Skeletal muscle satellite cell (primary cell): Measurements from ENCODE around the gene DAPK1.
"Not testable (repeated sequence)": the region's sequence is repeated elsewhere in the genome, so short reads cannot be mapped to it uniquely, and the experiment has no call there.

Source experiments
- H3K27me3 ChIP-seq: 2 replicates; pipeline ENCODE4 v1.7.0; 2013; ENCODE audit warnings: low read length; ENCODE audit not compliant: control insufficient read depth, insufficient read depth
- H3K36me3 ChIP-seq: 2 replicates; pipeline ENCODE4 v1.7.0; 2013; ENCODE audit warnings: mild to moderate bottlenecking, control low read depth, low read length; ENCODE audit not compliant: insufficient read depth
- H3K4me1 ChIP-seq: 2 replicates; pipeline ENCODE4 v1.7.0; 2013; ENCODE audit warnings: low read length; ENCODE audit not compliant: control insufficient read depth, insufficient read depth
- H3K4me2 ChIP-seq: 2 replicates; pipeline ENCODE4 v1.7.0; 2013; ENCODE audit warnings: mild to moderate bottlenecking, low read length
- H3K4me3 ChIP-seq: 2 replicates; pipeline ENCODE4 v1.7.0; 2013; ENCODE audit warnings: low read length
- H3K9ac ChIP-seq: 2 replicates; pipeline ENCODE4 v1.7.0; 2013; ENCODE audit warnings: mild to moderate bottlenecking, low read depth, low read length, moderate library complexity
- H3K9me3 ChIP-seq: replicated peaks from 2 replicates; pipeline ENCODE4 v1.7.0; 2013; ENCODE audit warnings: mild to moderate bottlenecking, control low read depth, low read length

DAPK1 gene

DNA sequence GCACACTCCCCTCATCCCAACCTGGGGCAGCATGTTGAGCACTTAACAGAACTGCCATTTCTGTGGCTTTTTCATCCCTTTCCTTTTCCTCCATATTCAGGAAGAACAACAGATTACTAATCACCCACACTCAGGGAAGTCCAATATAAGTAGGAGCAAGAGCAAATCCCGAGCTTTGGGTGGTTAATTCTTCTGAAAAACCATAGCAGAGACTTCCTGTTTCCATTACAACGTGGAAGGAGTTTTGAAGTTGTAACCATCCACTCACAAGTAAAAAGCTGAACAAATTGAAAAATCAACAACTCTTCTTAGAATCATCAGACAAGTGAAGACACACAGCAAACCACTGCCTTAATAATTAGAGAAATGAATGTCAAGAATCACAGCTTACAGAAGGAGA is 236.4 kb downstream of the DAPK1 start:
- peaks cover 4% of the 10 kb centered on the region for H3K4me1 ChIP-seq
- H3K27me3 ChIP-seq = no peaks in the 10 kb centered on the region
- H3K36me3 ChIP-seq = peaks cover 33% of the 10 kb centered on the region
- no peaks in the 10 kb centered on the region for H3K9me3 ChIP-seq
- no peak overlapping the region for H3K4me2 ChIP-seq
- no peak overlapping the region for H3K4me3 ChIP-seq
- H3K9ac ChIP-seq = no peak overlapping the region

GRCh38 chr9:87739546-87739945 is 241.9 kb downstream of the DAPK1 start:
- H3K9me3 ChIP-seq = peaks cover 7% of the 10 kb centered on the region
- no peak overlapping the region for H3K4me3 ChIP-seq
- no peaks in the 10 kb centered on the region for H3K27me3 ChIP-seq
- no peaks in the 10 kb centered on the region for H3K4me1 ChIP-seq
- no peaks in the 10 kb centered on the region for H3K36me3 ChIP-seq
- no peak overlapping the region for H3K4me2 ChIP-seq
- no peak overlapping the region for H3K9ac ChIP-seq

DNA sequence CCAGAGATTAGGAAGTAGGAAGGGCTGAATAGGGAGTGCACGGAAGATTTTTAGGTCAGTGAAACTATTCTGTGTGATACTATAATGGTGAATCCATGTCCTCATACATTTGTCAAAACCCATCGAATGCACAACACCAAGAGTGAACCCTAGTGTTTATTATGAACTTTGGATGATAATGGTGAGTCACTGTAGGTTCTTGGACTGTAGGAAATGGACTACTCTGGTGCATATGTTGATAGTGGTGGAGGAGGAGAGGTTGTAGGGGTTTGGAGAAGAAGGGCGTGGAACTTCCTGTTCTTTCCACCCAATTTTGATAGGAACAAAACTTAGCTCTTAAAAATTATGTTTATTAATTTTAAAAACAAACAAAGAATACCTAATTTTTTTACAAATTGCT is 242.5 kb downstream of the DAPK1 start:
- H3K4me1 ChIP-seq = no peaks in the 10 kb centered on the region
- no peak overlapping the region for H3K4me3 ChIP-seq
- H3K9ac ChIP-seq = no peak overlapping the region
- no peaks in the 10 kb centered on the region for H3K27me3 ChIP-seq
- H3K36me3 ChIP-seq = no peaks in the 10 kb centered on the region
- H3K9me3 ChIP-seq = peaks cover 7% of the 10 kb centered on the region
- no peak overlapping the region for H3K4me2 ChIP-seq

DNA sequence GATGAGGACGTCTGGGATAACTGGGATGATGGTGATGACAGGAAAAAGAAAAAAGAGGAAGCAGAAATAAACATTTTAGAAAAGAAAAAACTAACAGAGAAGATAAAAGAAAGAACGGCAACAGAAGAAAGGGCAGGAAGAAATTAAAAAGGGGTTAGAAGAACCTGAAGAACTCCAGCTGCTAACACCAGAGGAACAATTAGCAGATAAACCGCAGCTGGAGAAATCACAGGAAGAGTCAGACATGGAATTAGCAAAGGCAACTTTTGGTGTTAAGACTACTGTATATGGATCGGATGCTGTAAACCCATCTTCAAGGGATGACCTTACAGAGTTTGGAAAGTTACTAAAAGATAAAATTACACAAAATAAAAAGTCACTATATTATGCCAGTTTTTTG is 243.7 kb downstream of the DAPK1 start:
- H3K9ac ChIP-seq = no peak overlapping the region
- peaks cover 7% of the 10 kb centered on the region for H3K9me3 ChIP-seq
- no peaks in the 10 kb centered on the region for H3K36me3 ChIP-seq
- no peak overlapping the region for H3K4me3 ChIP-seq
- H3K4me1 ChIP-seq = no peaks in the 10 kb centered on the region
- H3K4me2 ChIP-seq = no peak overlapping the region
- H3K27me3 ChIP-seq = no peaks in the 10 kb centered on the region

GRCh38 chr9:87741891-87742290 is 244.2 kb downstream of the DAPK1 start:
- H3K4me1 ChIP-seq = no peaks in the 10 kb centered on the region
- H3K4me3 ChIP-seq = no peak overlapping the region
- no peak overlapping the region for H3K9ac ChIP-seq
- no peaks in the 10 kb centered on the region for H3K36me3 ChIP-seq
- H3K9me3 ChIP-seq = peaks cover 7% of the 10 kb centered on the region
- H3K4me2 ChIP-seq = no peak overlapping the region
- H3K27me3 ChIP-seq = no peaks in the 10 kb centered on the region

DNA sequence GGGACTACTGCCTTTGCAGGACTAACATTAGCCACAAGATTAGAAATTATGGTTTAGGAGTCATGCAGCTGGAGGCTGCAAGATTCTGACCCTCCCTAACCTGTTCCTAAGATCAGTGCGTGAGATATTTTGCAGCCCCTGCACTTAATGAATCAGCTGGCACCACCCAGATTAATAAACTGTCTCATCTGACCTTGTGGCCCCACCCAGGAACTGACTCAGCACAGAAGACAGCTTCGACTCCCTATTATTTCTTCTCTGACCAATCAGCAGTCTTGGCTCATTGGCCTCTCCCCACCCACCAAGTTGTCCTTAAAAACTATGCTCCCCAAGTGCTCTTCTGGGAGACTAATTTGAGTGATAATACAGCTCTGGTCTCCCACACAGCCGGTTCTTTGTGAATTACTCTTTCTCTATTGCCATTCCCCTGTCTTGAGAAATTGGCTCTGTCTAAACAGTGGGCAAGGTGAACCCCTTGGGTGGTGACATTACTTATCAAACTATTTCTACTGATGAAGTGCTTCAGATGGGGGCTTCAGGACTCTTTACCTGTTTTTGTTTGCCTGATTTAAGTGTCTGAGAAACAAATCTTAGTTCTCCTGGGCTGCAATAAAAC is 245.3 kb downstream of the DAPK1 start:
- peaks cover 7% of the 10 kb centered on the region for H3K9me3 ChIP-seq
- no peak overlapping the region for H3K9ac ChIP-seq
- H3K4me1 ChIP-seq = no peaks in the 10 kb centered on the region
- no peak overlapping the region for H3K4me2 ChIP-seq
- H3K36me3 ChIP-seq = no peaks in the 10 kb centered on the region
- no peak overlapping the region for H3K4me3 ChIP-seq
- no peaks in the 10 kb centered on the region for H3K27me3 ChIP-seq

- H3K9ac ChIP-seq, H3K27me3 ChIP-seq, H3K4me2 ChIP-seq, H3K9me3 ChIP-seq, H3K4me3 ChIP-seq, H3K4me1 ChIP-seq, H3K36me3 ChIP-seq: not testable (repeated sequence)
Measured at GRCh38 chr9:87744247-87744646, 246.6 kb downstream of the DAPK1 start.

DNA sequence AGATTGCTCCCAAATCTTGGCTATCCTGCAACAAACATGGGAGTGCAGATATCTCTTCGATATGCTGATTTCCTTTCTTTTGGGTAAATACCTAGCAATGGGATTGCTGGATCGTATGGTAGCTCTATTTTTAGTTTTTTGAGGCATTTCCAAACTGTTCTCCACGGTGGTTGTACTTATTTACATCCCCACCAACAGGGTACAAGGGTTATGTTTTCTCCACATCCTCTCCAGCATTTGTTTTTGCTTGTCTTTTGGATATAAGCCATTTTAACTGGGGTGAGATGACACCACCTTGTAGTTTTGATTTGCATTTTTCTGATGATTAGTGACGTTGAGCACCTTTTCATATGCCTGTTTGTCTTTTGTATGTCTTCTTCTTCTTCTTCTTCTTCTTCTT is 248.5 kb downstream of the DAPK1 start:
- H3K4me2 ChIP-seq = no peak overlapping the region
- H3K36me3 ChIP-seq = no peaks in the 10 kb centered on the region
- peaks cover 7% of the 10 kb centered on the region for H3K9me3 ChIP-seq
- no peak overlapping the region for H3K4me3 ChIP-seq
- H3K4me1 ChIP-seq = no peaks in the 10 kb centered on the region
- peaks cover 7% of the 10 kb centered on the region for H3K27me3 ChIP-seq
- H3K9ac ChIP-seq = no peak overlapping the region

DNA sequence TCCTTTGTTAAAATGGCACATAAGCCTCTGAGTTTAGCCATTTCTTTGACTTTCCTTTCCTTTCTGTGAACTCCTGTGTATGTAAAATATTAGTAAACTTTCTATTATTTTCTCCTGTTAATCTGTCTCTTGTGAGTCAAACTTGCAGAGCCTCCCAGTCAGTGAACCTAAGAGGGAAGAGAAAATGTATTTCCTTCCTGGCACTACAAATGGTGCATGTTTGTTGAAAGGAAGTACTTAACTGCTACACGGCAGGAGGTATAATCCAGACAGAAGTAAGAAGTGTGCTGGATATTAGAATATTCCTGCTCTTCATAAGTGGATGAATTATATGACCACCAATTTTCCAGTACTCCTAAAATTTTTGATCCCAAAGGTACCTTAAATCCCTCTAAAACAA is 251.2 kb downstream of the DAPK1 start:
- no peaks in the 10 kb centered on the region for H3K4me1 ChIP-seq
- H3K9me3 ChIP-seq = no peaks in the 10 kb centered on the region
- H3K4me3 ChIP-seq = no peak overlapping the region
- no peak overlapping the region for H3K9ac ChIP-seq
- no peaks in the 10 kb centered on the region for H3K36me3 ChIP-seq
- peaks cover 7% of the 10 kb centered on the region for H3K27me3 ChIP-seq
- H3K4me2 ChIP-seq = no peak overlapping the region

GRCh38 chr9:87749335-87750035 is 251.8 kb downstream of the DAPK1 start:
- peaks cover 7% of the 10 kb centered on the region for H3K27me3 ChIP-seq
- no peaks in the 10 kb centered on the region for H3K9me3 ChIP-seq
- no peak overlapping the region for H3K4me2 ChIP-seq
- H3K4me3 ChIP-seq = no peak overlapping the region
- no peaks in the 10 kb centered on the region for H3K4me1 ChIP-seq
- H3K36me3 ChIP-seq = no peaks in the 10 kb centered on the region
- H3K9ac ChIP-seq = no peak overlapping the region

GRCh38 chr9:87750726-87751125 is 253.1 kb downstream of the DAPK1 start:
- no peaks in the 10 kb centered on the region for H3K4me1 ChIP-seq
- no peaks in the 10 kb centered on the region for H3K36me3 ChIP-seq
- peaks cover 7% of the 10 kb centered on the region for H3K27me3 ChIP-seq
- H3K4me2 ChIP-seq = no peak overlapping the region
- no peak overlapping the region for H3K9ac ChIP-seq
- H3K9me3 ChIP-seq = no peaks in the 10 kb centered on the region
- no peak overlapping the region for H3K4me3 ChIP-seq

DNA sequence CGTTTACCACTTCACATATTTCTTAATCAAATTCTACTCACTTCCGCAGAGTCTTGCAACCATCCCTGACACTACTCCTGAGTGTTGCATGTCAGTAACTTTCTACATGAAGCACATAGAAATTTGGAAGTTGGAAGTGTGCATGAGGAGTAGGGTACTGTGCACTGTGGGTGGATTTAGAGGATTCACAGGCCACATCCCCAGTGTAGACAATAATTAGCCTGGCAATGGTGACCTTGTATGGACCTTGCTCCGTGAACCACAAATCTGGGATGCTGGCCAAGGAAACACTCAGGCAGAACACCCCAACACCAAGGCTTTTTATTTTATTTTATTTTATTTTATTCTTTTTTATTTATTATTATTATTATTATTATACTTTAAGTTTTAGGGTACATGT is 253.8 kb downstream of the DAPK1 start:
- Histone ChIP-seq H3K4me2 (no peak overlapping the region), H3K4me1 (no peaks in the 10 kb centered on the region), H3K27me3 (peaks cover 7% of the 10 kb centered on the region), H3K4me3 (no peak overlapping the region), H3K9me3 (no peaks in the 10 kb centered on the region), H3K9ac (no peak overlapping the region), H3K36me3 (no peaks in the 10 kb centered on the region)
